Middle frontal gyrus (tissue), 1 donor: ENCODE results near the gene OXCT1.

Experiments used
- DNase-seq: peaks from one replicate; pipeline ENCODE4 v3.0.0-alpha.2; 2015; ENCODE audit warnings: low spot score; ENCODE audit errors: extremely low spot score

Gene OXCT1

GRCh38 chr5:41869724-41870626 lies at the start of gene OXCT1:
TSS of gene OXCT1 (minus strand) at chr5:41870425. CDS start at chr5:41870358, 67 bp downstream.
- peak; percentile 58 for DNase-seq

- DNase-seq, result no peak
Measured at GRCh38 chr5:41918105-41918504, 47.9 kb upstream of the OXCT1 start.

GRCh38 chr5:41908374-41909079 lies 38.3 kb upstream of the OXCT1 start:
- no peak for DNase-seq

GRCh38 chr5:41906151-41906550 lies 35.9 kb upstream of the OXCT1 start:
- DNase-seq, result no peak

DNA sequence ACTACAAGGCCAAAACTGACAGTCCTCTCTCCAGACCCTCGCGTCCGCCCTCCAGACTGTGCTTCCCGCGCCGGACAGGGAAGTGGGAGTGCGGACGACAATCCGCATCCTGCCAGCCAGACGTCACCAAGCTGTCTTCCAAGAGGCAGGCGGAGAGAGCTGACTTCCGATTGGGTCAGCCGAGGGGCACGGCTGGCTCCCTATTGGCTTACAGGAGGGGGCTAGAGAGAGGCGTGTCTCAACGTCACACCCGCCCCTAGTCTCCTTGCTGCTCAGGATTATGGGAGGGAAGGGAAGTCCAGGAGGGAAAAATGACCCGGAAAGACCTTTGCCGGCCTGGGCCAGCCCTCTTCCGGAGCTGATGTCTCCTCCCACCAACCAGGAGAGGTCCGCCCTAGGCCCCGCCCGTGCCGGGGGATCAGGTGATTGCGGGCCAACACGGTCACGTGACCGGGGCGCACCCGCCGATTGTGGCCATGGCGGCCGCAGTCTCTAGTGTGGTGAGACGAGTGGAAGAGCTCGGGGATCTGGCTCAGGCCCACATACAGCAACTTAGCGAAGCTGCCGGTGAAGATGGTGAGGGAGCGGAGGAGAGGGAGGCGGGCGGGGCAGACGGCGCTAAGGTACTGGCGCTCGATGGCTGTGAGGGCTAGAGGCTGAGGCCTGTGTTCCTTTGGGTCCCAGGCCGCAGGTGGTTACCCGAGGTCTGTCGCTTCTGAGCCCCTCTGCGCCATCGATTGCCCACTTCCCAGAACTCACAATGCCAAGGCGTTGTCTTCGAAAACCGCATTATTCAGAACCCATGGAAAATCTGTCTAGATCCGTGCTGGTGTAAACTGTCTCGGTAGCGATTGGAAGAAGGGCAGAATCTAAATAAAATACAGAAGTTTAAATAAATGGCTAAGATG lies 33.9 kb upstream of the OXCT1 start, which contains the start of gene RIMOC1:
Gene RIMOC1 (plus strand): TSS at position 453 of the 908 bp plus-strand sequence. CDS start 24 bp downstream, at position 477.
- peak; percentile 97 for DNase-seq

DNA sequence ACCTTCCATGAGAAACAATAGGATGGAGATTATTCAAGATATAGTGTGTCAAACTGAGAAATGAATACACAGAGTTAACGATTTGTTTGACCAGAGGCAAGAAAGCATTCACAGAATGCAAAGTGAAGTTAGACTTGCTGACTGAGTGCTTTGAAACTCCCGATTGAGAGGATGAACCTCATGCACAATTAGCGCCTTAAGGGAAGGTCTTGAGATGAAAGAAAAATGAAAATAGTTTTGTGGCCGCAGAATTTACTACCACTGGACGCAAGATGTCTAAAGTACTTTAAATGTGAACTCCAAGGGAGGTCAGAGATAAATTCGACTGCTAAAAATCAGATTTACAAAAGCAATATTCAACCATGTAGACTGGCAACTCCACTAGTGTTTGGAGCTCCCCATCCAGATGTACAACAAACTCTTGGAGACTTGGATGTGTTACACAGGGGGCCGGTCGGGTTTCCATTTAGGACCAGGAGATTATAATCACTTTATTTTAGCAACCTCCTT lies 33.2 kb upstream of the OXCT1 start:
- DNase-seq, result no peak

DNA sequence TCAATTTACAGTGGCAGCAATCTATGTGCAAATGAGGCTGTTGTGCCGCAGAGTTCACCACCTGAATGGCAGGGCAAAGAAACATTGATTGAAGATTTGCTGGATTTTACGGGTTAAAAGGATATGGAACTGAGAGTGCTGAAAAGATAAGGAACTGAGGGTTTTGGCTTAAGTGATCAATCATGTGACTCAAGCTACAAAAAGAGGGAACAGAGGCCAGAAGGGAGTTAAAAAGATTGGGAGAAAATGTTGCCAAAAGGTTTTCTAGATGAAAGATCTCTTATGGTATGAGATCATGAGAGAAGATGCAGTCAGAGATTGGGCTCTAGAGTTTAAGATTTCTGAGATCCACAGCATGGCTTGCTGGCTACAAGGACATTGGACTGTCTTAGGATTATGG lies 26.0 kb upstream of the OXCT1 start:
- no peak for DNase-seq

DNA sequence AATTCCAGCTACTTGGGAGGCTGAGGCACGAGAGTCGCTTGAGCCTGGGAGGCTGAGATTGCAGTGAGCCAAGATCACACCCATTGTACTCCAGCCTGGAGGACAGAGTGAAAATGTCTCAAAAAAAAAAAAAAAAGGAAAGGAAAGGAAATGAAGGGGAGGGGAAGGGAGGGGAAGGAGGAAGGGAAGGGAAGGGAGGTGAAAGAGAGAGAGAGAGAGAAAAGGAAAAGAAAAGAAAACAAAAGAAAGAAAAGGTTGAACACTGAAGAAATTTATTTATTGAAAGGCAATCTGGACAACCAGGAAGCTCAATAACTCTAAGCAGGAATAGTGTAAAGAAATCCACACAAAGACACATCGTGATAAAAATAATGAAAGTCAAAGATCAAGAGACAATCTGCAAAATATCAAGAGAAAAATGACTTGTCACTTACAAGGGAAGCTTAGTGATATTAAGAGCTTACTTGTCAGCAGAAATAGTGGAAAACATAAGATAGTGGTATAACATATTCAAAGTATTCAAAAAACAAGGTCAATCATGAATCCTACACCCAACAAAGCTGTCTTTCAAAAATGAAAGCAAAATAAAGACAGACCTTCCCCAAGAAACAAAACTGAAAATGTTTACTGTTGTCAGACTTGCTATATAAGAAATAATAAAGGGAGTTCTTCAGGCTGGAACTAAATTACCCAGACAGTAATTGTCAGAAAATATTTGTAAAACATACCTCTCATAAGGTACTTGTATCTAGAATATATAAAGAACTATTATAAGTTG lies 23.0 kb upstream of the OXCT1 start:
- no peak for DNase-seq

GRCh38 chr5:41892031-41892430 lies 21.8 kb upstream of the OXCT1 start:
- no peak for DNase-seq

- no peak for DNase-seq
Measured at GRCh38 chr5:41891066-41891707, 21.0 kb upstream of the OXCT1 start.

GRCh38 chr5:41885286-41885685 lies 15.1 kb upstream of the OXCT1 start:
- no peak for DNase-seq

- DNase-seq, result no peak
Measured at GRCh38 chr5:41883936-41884335, 13.7 kb upstream of the OXCT1 start.

DNA sequence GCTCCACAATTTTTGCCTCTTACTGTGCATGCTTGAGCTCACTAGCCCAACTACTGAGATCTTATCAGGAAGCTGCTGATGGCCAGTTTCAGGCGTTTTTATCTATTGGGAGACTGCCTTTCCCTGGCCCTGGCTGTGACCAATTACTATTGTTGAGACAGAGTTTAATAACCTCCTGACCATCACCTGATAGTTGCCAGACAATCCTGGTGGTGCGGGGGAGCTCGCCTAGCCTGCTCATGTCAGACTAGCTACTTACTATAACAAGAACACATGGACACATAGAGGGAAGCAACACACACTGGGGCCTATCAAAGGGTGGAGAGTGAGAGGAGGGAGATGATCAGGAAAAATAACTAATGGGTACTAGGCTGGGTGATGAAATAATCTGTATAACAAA lies 13.0 kb upstream of the OXCT1 start:
- no peak for DNase-seq

- no peak for DNase-seq
Measured at GRCh38 chr5:41882765-41883164, 12.5 kb upstream of the OXCT1 start.

DNA sequence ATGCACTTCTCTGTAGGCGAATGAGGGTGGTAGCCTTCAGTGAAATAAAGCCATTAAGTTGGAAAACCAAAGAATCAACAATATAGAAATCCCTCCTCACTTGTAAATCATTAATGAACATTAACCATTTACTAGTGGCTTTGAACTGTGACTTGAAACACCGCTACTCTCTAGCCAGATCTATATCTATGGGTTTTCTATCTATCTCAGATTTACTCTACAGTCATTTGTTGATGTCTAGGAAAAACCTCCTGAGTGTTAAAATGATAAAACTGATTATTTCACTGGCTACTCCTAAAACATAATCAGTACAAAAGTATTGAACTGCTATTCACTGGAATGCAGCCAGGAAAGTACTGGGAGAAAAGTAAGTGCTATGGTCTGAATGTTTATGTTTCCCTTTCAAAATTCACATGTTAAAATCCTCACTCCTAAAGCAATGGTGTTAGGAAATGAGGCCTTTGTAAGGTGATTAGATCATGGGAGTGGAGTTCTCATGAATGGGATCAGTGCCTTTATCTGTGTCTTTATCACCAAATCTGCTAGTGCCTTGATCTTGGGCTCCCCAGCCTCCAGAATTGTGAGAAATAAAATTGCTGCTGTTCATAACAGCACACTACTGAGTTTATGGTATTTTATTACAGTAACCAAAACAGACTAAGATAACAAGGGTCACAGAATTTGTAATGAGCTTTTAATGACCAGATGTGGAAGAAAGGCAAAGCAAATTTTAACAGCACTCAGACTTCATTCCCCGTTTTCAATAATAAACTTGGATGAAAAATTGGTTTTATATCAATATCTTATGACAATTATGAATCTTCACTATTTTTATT lies 8.6 kb upstream of the OXCT1 start:
- DNase-seq, result no peak

DNA sequence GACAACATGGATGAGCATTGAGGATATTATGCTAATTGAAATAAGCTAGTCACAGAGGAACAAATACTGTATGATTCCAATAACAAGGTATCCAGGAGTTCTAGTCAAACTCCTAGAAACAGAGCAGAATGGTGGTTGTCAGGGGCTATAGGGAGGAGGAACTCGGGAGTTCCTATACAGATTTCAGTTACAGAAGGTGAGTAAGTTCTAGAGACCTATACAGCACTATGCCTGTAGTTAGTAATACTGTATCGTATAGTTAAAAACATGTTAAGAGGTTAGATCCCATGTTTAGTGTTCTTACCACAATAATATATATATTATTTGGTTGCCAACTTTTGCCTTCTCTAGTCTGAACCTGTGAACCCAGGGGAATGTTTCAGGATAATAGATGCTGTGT lies 7.9 kb upstream of the OXCT1 start:
- DNase-seq, result no peak

- DNase-seq, result no peak
Measured at GRCh38 chr5:41877408-41877807, 7.2 kb upstream of the OXCT1 start.

DNA sequence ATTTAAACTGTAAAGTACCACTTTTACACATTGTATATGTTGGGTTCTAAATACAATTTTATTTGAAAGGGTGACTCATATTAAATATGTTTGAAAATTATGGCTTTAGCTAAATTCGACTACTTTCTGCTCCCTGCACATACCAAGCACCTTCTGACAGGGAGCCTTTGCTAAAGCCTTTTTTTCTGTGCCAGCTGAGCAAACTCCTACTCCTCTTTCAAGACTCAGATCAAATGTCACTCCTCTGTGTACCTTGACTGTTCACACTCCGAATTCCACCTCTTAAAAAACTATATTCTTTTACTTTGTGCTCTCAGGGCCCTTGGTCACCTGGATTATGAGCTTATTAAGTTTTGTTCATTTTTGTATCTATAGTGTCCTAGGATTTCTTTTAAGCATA lies 6.5 kb upstream of the OXCT1 start:
- DNase-seq, result no peak

- DNase-seq, result no peak
Measured at GRCh38 chr5:41875121-41875520, 4.9 kb upstream of the OXCT1 start.
